ENCODE measurements around the gene SERPINI1. TPM values are rescaled to one million over a fixed set of nuclear protein-coding genes. Genes with fewer than 3 reads are reported as not detected.

Gene SERPINI1, protein sequence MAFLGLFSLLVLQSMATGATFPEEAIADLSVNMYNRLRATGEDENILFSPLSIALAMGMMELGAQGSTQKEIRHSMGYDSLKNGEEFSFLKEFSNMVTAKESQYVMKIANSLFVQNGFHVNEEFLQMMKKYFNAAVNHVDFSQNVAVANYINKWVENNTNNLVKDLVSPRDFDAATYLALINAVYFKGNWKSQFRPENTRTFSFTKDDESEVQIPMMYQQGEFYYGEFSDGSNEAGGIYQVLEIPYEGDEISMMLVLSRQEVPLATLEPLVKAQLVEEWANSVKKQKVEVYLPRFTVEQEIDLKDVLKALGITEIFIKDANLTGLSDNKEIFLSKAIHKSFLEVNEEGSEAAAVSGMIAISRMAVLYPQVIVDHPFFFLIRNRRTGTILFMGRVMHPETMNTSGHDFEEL
- total RNA-seq = 1 to 10 TPM; 4.3 to 4.9 TPM
- polyA plus RNA-seq = 10 to 100 TPM; 14.7 to 16.9 TPM

GRCh38 chr3:167735233-167736138 is at the start of gene SERPINI1:
Gene SERPINI1, plus strand, starts transcription at chr3:167735721. Its CDS starts 53,408 bp downstream, at chr3:167789129.
- H3K4me1 Mint-ChIP-seq = peaks cover 6 to 32% (median 19%) of the 10 kb centered on the region in 4 donors
- H3K27ac ChIP-seq (ENCODE audit: low read depth, low read length) = peak within 1 kb of the TSS; percentile 85
- no peak within 1 kb of the TSS for H3K27ac Mint-ChIP-seq
- H3K36me3 Mint-ChIP-seq = peaks cover 0 to 5% of the 10 kb centered on the region in 2 donors
- H3K9me3 ChIP-seq (ENCODE audit: control insufficient read depth in 1 of 2, low read length in 2 of 2) = no peaks in the 10 kb centered on the region
- no peaks in the 10 kb centered on the region for H3K27me3 ChIP-seq (ENCODE audit: insufficient read depth, low read length)
- ChIA-PET CTCF (ENCODE audit: partially characterized antibody) (interaction anchor here (1.2 to 1.5 kb wide), 4 partner anchors 14 to 356 kb away, joined by 3 to 8 read pairs (median 5); partner anchors contain the start of gene ZBBX), POLR2A (ENCODE audit: partially characterized antibody) (interaction anchor here (1.1 to 1.8 kb wide), 5 partner anchors 12 to 48 kb away, joined by 3 to 8 read pairs (median 6); no protein-coding TSS in a partner anchor)
- H3K36me3 ChIP-seq (ENCODE audit: insufficient read depth, low read length) = no peaks in the 10 kb centered on the region
- H3K4me3 ChIP-seq (ENCODE audit: low read length in 2 of 2) = peak within 1 kb of the TSS; percentile 99 to 100
- DNase-seq = peak in 3 of 5 donors; percentile 66 to 83 (median 74)
- peak within 1 kb of the TSS in 1 of 8 donors; percentile 32 for H3K4me3 Mint-ChIP-seq
- H3K4me1 ChIP-seq (ENCODE audit: insufficient read depth, low read length) = peaks cover 48% of the 10 kb centered on the region
- H3K9me3 Mint-ChIP-seq = no peaks in the 10 kb centered on the region
- no peaks in the 10 kb centered on the region for H3K27me3 Mint-ChIP-seq
- intact Hi-C loops (cut with micrococcal nuclease) = loop anchor here (2.0 kb wide), 1 partner anchor 45 kb away; no protein-coding TSS in a partner anchor

- H3K4me3 Mint-ChIP-seq = peak overlapping the region in 3 of 8 donors; percentile 7 to 29 (median 12)
- H3K27ac ChIP-seq (ENCODE audit: low read depth, low read length) = no peak overlapping the region
- peaks cover 16% of the 10 kb centered on the region for H3K4me1 ChIP-seq (ENCODE audit: insufficient read depth, low read length)
- ChIA-PET POLR2A (ENCODE audit: partially characterized antibody) (interaction anchor here (1.3 kb wide), 1 partner anchor 44 kb away, joined by 7 read pairs; the partner anchor contains the start of gene SERPINI1), CTCF (ENCODE audit: partially characterized antibody) (interaction anchor here (0.8 to 1.4 kb wide), 5 partner anchors 9 to 50 kb away, joined by 3 read pairs; no protein-coding TSS in a partner anchor)
- DNase-seq = peak; percentile 25 to 68 (median 36)
- H3K27ac Mint-ChIP-seq = peak overlapping the region; percentile 54 to 85 (median 73)
- no peaks in the 10 kb centered on the region for H3K9me3 Mint-ChIP-seq
- intact Hi-C loops (cut with micrococcal nuclease) = loop anchor here (2.0 kb wide), 1 partner anchor 43 kb away; the partner anchor contains the start of genes PDCD10 and SERPINI1
- H3K4me3 ChIP-seq (ENCODE audit: low read length in 2 of 2) = no peak overlapping the region
- H3K27me3 Mint-ChIP-seq = no peaks in the 10 kb centered on the region
- no peaks in the 10 kb centered on the region for H3K9me3 ChIP-seq (ENCODE audit: control insufficient read depth in 1 of 2, low read length in 2 of 2)
- H3K4me1 Mint-ChIP-seq = peaks cover 19 to 39% (median 23%) of the 10 kb centered on the region in 4 donors
- peaks cover 25 to 49% of the 10 kb centered on the region in 2 donors for H3K36me3 Mint-ChIP-seq
- no peaks in the 10 kb centered on the region for H3K27me3 ChIP-seq (ENCODE audit: insufficient read depth, low read length)
- H3K36me3 ChIP-seq (ENCODE audit: insufficient read depth, low read length) = peaks cover 25% of the 10 kb centered on the region
Measured at GRCh38 chr3:167691366-167691765, 44.2 kb upstream of the SERPINI1 start.

GRCh38 chr3:167694121-167694520 is 41.4 kb upstream of the SERPINI1 start:
- peaks cover 22 to 43% (median 28%) of the 10 kb centered on the region in 4 donors for H3K4me1 Mint-ChIP-seq
- Histone ChIP-seq H3K4me1 (ENCODE audit: insufficient read depth, low read length) (peaks cover 16% of the 10 kb centered on the region), H3K4me3 (ENCODE audit: low read length in 2 of 2) (no peak overlapping the region), H3K36me3 (ENCODE audit: insufficient read depth, low read length) (peaks cover 20% of the 10 kb centered on the region), H3K9me3 (ENCODE audit: control insufficient read depth in 1 of 2, low read length in 2 of 2) (no peaks in the 10 kb centered on the region), H3K27me3 (ENCODE audit: insufficient read depth, low read length) (no peaks in the 10 kb centered on the region), H3K27ac (ENCODE audit: low read depth, low read length) (no peak overlapping the region)
- H3K9me3 Mint-ChIP-seq = no peaks in the 10 kb centered on the region
- H3K36me3 Mint-ChIP-seq = peaks cover 24 to 52% of the 10 kb centered on the region in 2 donors
- POLR2A ChIA-PET (ENCODE audit: partially characterized antibody) = no interaction called here
- intact Hi-C loops (cut with micrococcal nuclease) = no loop called here
- no peaks in the 10 kb centered on the region for H3K27me3 Mint-ChIP-seq
- DNase-seq = no peak
- H3K27ac Mint-ChIP-seq = peak overlapping the region in 4 of 7 donors; percentile 7 to 80 (median 35)
- CTCF ChIA-PET (ENCODE audit: partially characterized antibody) = interaction anchor here (0.7 to 2.8 kb wide), 2 partner anchors 10 to 11 kb away, joined by 4 to 28 read pairs; no protein-coding TSS in a partner anchor
- H3K4me3 Mint-ChIP-seq = no peak overlapping the region

DNA sequence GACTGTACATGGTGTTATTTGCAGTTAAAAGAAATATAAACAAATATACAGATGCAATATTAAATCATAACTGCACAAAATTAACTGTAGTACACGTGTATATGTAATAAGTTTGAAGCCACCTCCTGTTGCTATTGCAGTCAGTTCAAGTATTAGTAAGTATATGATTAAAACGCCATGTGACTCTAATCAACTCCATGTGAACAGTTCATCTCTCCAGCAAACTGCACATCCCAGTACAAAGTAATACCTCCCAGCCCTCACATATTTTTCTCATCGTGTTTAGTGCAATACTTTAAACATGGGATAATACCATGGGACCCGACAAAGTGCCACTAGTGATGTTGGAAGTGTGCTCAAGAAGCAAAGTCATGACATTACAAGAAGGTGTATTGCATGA is 35.5 kb upstream of the SERPINI1 start:
- H3K27me3 Mint-ChIP-seq = no peaks in the 10 kb centered on the region
- peak overlapping the region in 1 of 7 donors; percentile 84 for H3K27ac Mint-ChIP-seq
- Histone ChIP-seq H3K27ac (ENCODE audit: low read depth, low read length) (no peak overlapping the region), H3K9me3 (ENCODE audit: control insufficient read depth in 1 of 2, low read length in 2 of 2) (no peaks in the 10 kb centered on the region), H3K36me3 (ENCODE audit: insufficient read depth, low read length) (peaks cover 12% of the 10 kb centered on the region), H3K4me1 (ENCODE audit: insufficient read depth, low read length) (no peaks in the 10 kb centered on the region), H3K4me3 (ENCODE audit: low read length in 2 of 2) (no peak overlapping the region), H3K27me3 (ENCODE audit: insufficient read depth, low read length) (no peaks in the 10 kb centered on the region)
- H3K9me3 Mint-ChIP-seq = no peaks in the 10 kb centered on the region
- ChIA-PET CTCF (ENCODE audit: partially characterized antibody) (interaction anchor here (3.1 kb wide), 1 partner anchor 15 kb away, joined by 17 read pairs; no protein-coding TSS in a partner anchor), POLR2A (ENCODE audit: partially characterized antibody) (no interaction called here)
- intact Hi-C loops (cut with micrococcal nuclease) = no loop called here
- peaks cover 29 to 55% of the 10 kb centered on the region in 2 donors for H3K36me3 Mint-ChIP-seq
- no peak for DNase-seq
- no peak overlapping the region for H3K4me3 Mint-ChIP-seq
- H3K4me1 Mint-ChIP-seq = peaks cover 13 to 20% (median 16%) of the 10 kb centered on the region in 4 donors

- H3K4me1 ChIP-seq (ENCODE audit: insufficient read depth, low read length) = peaks cover under 1% of the 10 kb centered on the region
- Mint-ChIP-seq H3K36me3 (peaks cover 26 to 51% of the 10 kb centered on the region in 2 donors), H3K4me1 (peaks cover 15 to 24% (median 19%) of the 10 kb centered on the region in 4 donors), H3K27me3 (no peaks in the 10 kb centered on the region), H3K9me3 (no peaks in the 10 kb centered on the region), H3K4me3 (no peak overlapping the region), H3K27ac (peak overlapping the region in 2 of 7 donors; percentile 24 to 30)
- no peak for DNase-seq
- no peaks in the 10 kb centered on the region for H3K9me3 ChIP-seq (ENCODE audit: control insufficient read depth in 1 of 2, low read length in 2 of 2)
- peaks cover 12% of the 10 kb centered on the region for H3K36me3 ChIP-seq (ENCODE audit: insufficient read depth, low read length)
- ChIA-PET POLR2A (ENCODE audit: partially characterized antibody) (no interaction called here), CTCF (ENCODE audit: partially characterized antibody) (interaction anchor here (1.7 kb wide), 1 partner anchor 16 kb away, joined by 8 read pairs; no protein-coding TSS in a partner anchor)
- intact Hi-C loops (cut with micrococcal nuclease) = no loop called here
- no peak overlapping the region for H3K27ac ChIP-seq (ENCODE audit: low read depth, low read length)
- no peaks in the 10 kb centered on the region for H3K27me3 ChIP-seq (ENCODE audit: insufficient read depth, low read length)
- H3K4me3 ChIP-seq (ENCODE audit: low read length in 2 of 2) = no peak overlapping the region
Measured at GRCh38 chr3:167700926-167701325, 34.6 kb upstream of the SERPINI1 start.

DNA sequence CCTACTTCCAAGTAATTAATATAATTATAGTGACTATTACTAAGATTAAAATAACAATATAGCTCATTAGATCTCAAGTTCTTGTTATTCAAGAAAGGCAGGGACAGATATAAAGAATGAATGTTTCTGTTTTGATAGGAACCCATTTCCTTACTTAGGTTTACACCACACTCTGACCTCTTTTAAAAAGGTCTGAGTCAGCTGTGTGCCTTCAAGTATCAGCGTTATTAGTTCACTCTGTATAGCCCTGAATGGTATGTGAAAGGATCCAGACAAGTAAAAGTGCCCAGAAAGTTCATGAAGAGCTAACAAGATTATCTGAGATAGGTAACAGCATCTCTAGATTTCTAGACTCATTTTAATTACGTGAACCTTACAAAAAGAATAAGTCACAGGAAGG is 29.7 kb upstream of the SERPINI1 start:
- peaks cover 40 to 60% of the 10 kb centered on the region in 2 donors for H3K36me3 Mint-ChIP-seq
- no peak for DNase-seq
- Histone ChIP-seq H3K36me3 (ENCODE audit: insufficient read depth, low read length) (peaks cover 20% of the 10 kb centered on the region), H3K27ac (ENCODE audit: low read depth, low read length) (no peak overlapping the region), H3K4me3 (ENCODE audit: low read length in 2 of 2) (no peak overlapping the region), H3K9me3 (ENCODE audit: control insufficient read depth in 1 of 2, low read length in 2 of 2) (no peaks in the 10 kb centered on the region), H3K4me1 (ENCODE audit: insufficient read depth, low read length) (peaks cover 11% of the 10 kb centered on the region), H3K27me3 (ENCODE audit: insufficient read depth, low read length) (no peaks in the 10 kb centered on the region)
- H3K4me1 Mint-ChIP-seq = peaks cover 23 to 44% (median 41%) of the 10 kb centered on the region in 4 donors
- ChIA-PET CTCF (ENCODE audit: partially characterized antibody) (interaction anchor here (1.2 to 5.1 kb wide), 2 partner anchors 12 to 21 kb away, joined by 4 to 23 read pairs; no protein-coding TSS in a partner anchor), POLR2A (ENCODE audit: partially characterized antibody) (no interaction called here)
- no peak overlapping the region for H3K4me3 Mint-ChIP-seq
- no peaks in the 10 kb centered on the region for H3K9me3 Mint-ChIP-seq
- peak overlapping the region in 2 of 7 donors; percentile 1 to 69 for H3K27ac Mint-ChIP-seq
- intact Hi-C loops (cut with micrococcal nuclease) = no loop called here
- H3K27me3 Mint-ChIP-seq = no peaks in the 10 kb centered on the region

Measured in CD4-positive, alpha-beta memory T cell (primary cell).